Cardiac fibroblast (primary cell): ENCODE results near the gene PHPT1.
"Not testable (repeated sequence)": the region's sequence is repeated elsewhere in the genome, so short reads cannot be mapped to it uniquely, and the experiment has no call there.

Experiments
- DNase-seq, 2 donors: peaks; one replicate each; pipeline versions ENCODE4 v3.0.0 to v3.0.0-alpha.2; 2010; ENCODE audit warnings: low read depth in 2 of 2
- H3K4me3 ChIP-seq, 2 donors: replicated peaks in 1 of 2; 1 replicate in 1 of 2; 2 replicates in 1 of 2; pipeline ENCODE4 v1.5.1; 2011; ENCODE audit warnings: low read depth in 2 of 2, low read length in 2 of 2, mild to moderate bottlenecking in 2 of 2, moderate library complexity in 1 of 2
- CTCF ChIP-seq: IDR thresholded peaks from one replicate; pipeline ENCODE4 v1.5.1; 2011; ENCODE audit warnings: low read depth, mild to moderate bottlenecking, low read length, inconsistent platforms

PHPT1 gene

GRCh38 chr9:136835162-136835931 is 13.9 kb upstream of the PHPT1 start:
- DNase-seq, result no peak
- no peak for TF ChIP-seq CTCF
- no peak overlapping the region for H3K4me3 ChIP-seq

GRCh38 chr9:136835932-136836904 is 13.0 kb upstream of the PHPT1 start:
- no peak for TF ChIP-seq CTCF
- DNase-seq, result no peak
- H3K4me3 ChIP-seq, result no peak overlapping the region

- DNase-seq, result no peak
- TF ChIP-seq CTCF, result no peak
- no peak overlapping the region for H3K4me3 ChIP-seq
These were observed 11.9 kb upstream of the PHPT1 start for GRCh38 chr9:136837146-136837855.

GRCh38 chr9:136837856-136838277 is 11.3 kb upstream of the PHPT1 start:
- DNase-seq, H3K4me3 ChIP-seq: not testable (repeated sequence)

- TF ChIP-seq CTCF, result no peak
- no peak for DNase-seq
- H3K4me3 ChIP-seq, result no peak overlapping the region
These were observed 10.6 kb upstream of the PHPT1 start for GRCh38 chr9:136838314-136839228.

- DNase-seq, result no peak
- no peak overlapping the region for H3K4me3 ChIP-seq
- TF ChIP-seq CTCF, result no peak
These were observed 9.7 kb upstream of the PHPT1 start for GRCh38 chr9:136839229-136840139.
